HepG2 (cell line): ENCODE data around the gene CSTF3. TPM values are rescaled to one million over a fixed set of nuclear protein-coding genes. Genes with fewer than 3 reads are reported as not detected.

Source experiments
- ATAC-seq: fragments of 200-7000 bp; cut with Tn5 transposase; 3 replicates; pipeline ENCODE4 v1.9.1; 2020; ENCODE audit warnings: mild to moderate bottlenecking, moderate library complexity
- BruUV-seq: library from RNA; stranded (reverse); fragments of 400-500 nt; replicated peaks from 2 replicates; lab custom pipeline; 2021; lab: Mats Ljungman, UMichigan
- CTCF ChIA-PET: fragments of 300-600 bp; formaldehyde crosslinking; extraction: SDS; loops from one replicate; lab custom pipeline; 2021; ENCODE audit warnings: low total read pairs, inconsistent platforms, low intra/inter-chr PET ratio; lab: Yijun Ruan, JAX
- POLR2A ChIA-PET: fragments of 350-600 bp; sonication (Branson Sonifier 250); formaldehyde crosslinking; loops from one replicate; lab custom pipeline; 2020; ENCODE audit warnings: antibody characterized with exemption, inconsistent platforms; lab: Yijun Ruan, JAX
- DNase-seq: peaks from one replicate; pipeline ENCODE4 v3.0.0-alpha.2; 2015; ENCODE audit warnings: low spot score
- FAIRE-seq: peaks from 3 replicates; lab custom pipeline; 2011; peaks lifted over from hg19 to GRCh38; lab: Jason Lieb, UNC
- H2AFZ ChIP-seq: one replicate; pipeline ENCODE4 v1.6.1; 2011; ENCODE audit warnings: low read length, inconsistent platforms
- H3K27ac ChIP-seq: fragments of 300-600 bp; 3 replicates; pipeline ENCODE4 v1.8.0; 2011; ENCODE audit warnings: mixed run types, mild to moderate bottlenecking, mixed read lengths, low read length, inconsistent platforms; ENCODE audit not compliant: insufficient read depth; ENCODE audit errors: extremely low read length
- H3K27me3 ChIP-seq, 2 experiments: fragments of 200-600 bp in 1 of 2; 2 replicates in 1 of 2; 3 replicates in 1 of 2; pipeline versions ENCODE4 v1.6.0 to v1.8.0; 2011; ENCODE audit warnings: low read length in 2 of 2, mild to moderate bottlenecking in 2 of 2, moderate library complexity in 2 of 2, inconsistent platforms in 1 of 2; ENCODE audit not compliant: insufficient read depth in 2 of 2, control insufficient read depth in 1 of 2
- H3K36me3 ChIP-seq, 2 experiments: fragments of 200-600 bp in 1 of 2; replicated peaks in 1 of 2; 2 replicates in 1 of 2; 3 replicates in 1 of 2; pipeline versions ENCODE4 v1.5.1 to v1.8.0; 2011; ENCODE audit warnings: low read length in 2 of 2, inconsistent platforms in 1 of 2; ENCODE audit not compliant: insufficient read depth in 2 of 2, control insufficient read depth in 1 of 2
- H3K4me1 ChIP-seq: 2 replicates; pipeline ENCODE4 v1.5.1; 2012; ENCODE audit warnings: low read length, inconsistent platforms; ENCODE audit not compliant: insufficient read depth
- H3K4me2 ChIP-seq: 2 replicates; pipeline ENCODE4 v1.6.0; 2011; ENCODE audit warnings: low read depth, low read length, inconsistent platforms
- H3K4me3 ChIP-seq, 3 experiments: fragments of 200-600 bp in 1 of 3; sonication (generic), shearing (Covaris generic) in 1 of 3; replicated peaks in 1 of 3; 2 replicates each; pipeline ENCODE4 v1.5.1; 2011 to 2016; ENCODE audit warnings: low read length in 3 of 3, inconsistent platforms in 2 of 3, low read depth in 2 of 3, mild to moderate bottlenecking in 2 of 3, control low read depth in 1 of 3, mixed read lengths in 1 of 3; ENCODE audit not compliant: insufficient read depth in 1 of 3
- H3K79me2 ChIP-seq: one replicate; pipeline ENCODE4 v1.6.1; 2011; ENCODE audit warnings: low read length, inconsistent platforms; ENCODE audit not compliant: insufficient read depth
- H3K9ac ChIP-seq: 2 replicates; pipeline ENCODE4 v1.6.0; 2011; ENCODE audit warnings: mild to moderate bottlenecking, low read depth, low read length, inconsistent platforms; ENCODE audit not compliant: insufficient read depth
- H3K9me3 ChIP-seq: 2 replicates; pipeline ENCODE4 v1.5.1; 2012; ENCODE audit warnings: mild to moderate bottlenecking, low read length
- H4K20me1 ChIP-seq: 2 replicates; pipeline ENCODE4 v1.6.0; 2011; ENCODE audit warnings: inconsistent platforms, mild to moderate bottlenecking, low read length, moderate library complexity; ENCODE audit not compliant: insufficient read depth
- BORCS8-MEF2B ChIP-seq: sonication (generic); formaldehyde crosslinking; IDR thresholded peaks from 2 replicates; pipeline ENCODE4 v1.8.0; 2022; ENCODE audit warnings: mild to moderate bottlenecking, missing genetic modification reagents
- CBFB ChIP-seq: sonication (generic); formaldehyde crosslinking; IDR thresholded peaks from 2 replicates; pipeline ENCODE4 v1.4.0; 2020; ENCODE audit warnings: missing genetic modification reagents
- ETV5 ChIP-seq: IDR thresholded peaks from 2 replicates; pipeline ENCODE4 v1.6.1; 2018; ENCODE audit warnings: missing biosample characterization, missing genetic modification reagents, inconsistent platforms, borderline replicate concordance
- HDAC2 ChIP-seq: sonication (generic); formaldehyde crosslinking; IDR thresholded peaks from 2 replicates; pipeline ENCODE4 v1.4.0; 2020; ENCODE audit warnings: missing genetic modification reagents
- HNF4A ChIP-seq: sonication (generic); formaldehyde crosslinking; IDR thresholded peaks from 2 replicates; pipeline ENCODE4 v1.4.0; 2020; ENCODE audit warnings: missing genetic modification reagents
- HNF4G ChIP-seq, 2 experiments: sonication (generic) in 1 of 2; formaldehyde crosslinking in 1 of 2; IDR thresholded peaks; 2 replicates each; pipeline versions ENCODE4 v1.4.0 to v1.6.1; 2011 to 2020; ENCODE audit warnings: borderline replicate concordance in 2 of 2, low read depth in 2 of 2, mild to moderate bottlenecking in 2 of 2, low read length in 1 of 2, missing genetic modification reagents in 1 of 2, moderate library complexity in 1 of 2
- LRRFIP1 ChIP-seq: sonication (generic); formaldehyde crosslinking; conservative IDR thresholded peaks from 2 replicates; pipeline ENCODE4 v1.4.0; 2020; ENCODE audit warnings: missing genetic modification reagents
- MEIS1 ChIP-seq: sonication (generic); formaldehyde crosslinking; IDR thresholded peaks from 2 replicates; pipeline ENCODE4 v1.9.0; 2021; ENCODE audit warnings: mild to moderate bottlenecking, missing genetic modification reagents, moderate library complexity, borderline replicate concordance
- MIER2 ChIP-seq: IDR thresholded peaks from 2 replicates; pipeline ENCODE4 v1.6.1; 2016; ENCODE audit warnings: missing biosample characterization, missing genetic modification reagents
- MZF1 ChIP-seq: sonication (generic); formaldehyde crosslinking; IDR thresholded peaks from 2 replicates; pipeline ENCODE4 v1.8.1; 2023; ENCODE audit warnings: mild to moderate bottlenecking, missing genetic modification reagents, borderline replicate concordance
- NR1H2 ChIP-seq: sonication (generic); formaldehyde crosslinking; IDR thresholded peaks from 2 replicates; pipeline ENCODE4 v1.8.1; 2022; ENCODE audit warnings: low read depth, missing genetic modification reagents, borderline replicate concordance
- RXRB ChIP-seq: IDR thresholded peaks from 2 replicates; pipeline ENCODE4 v1.6.1; 2016; ENCODE audit warnings: borderline replicate concordance, missing genetic modification reagents, missing compliant biosample characterization
- SALL1 ChIP-seq: sonication (generic); formaldehyde crosslinking; IDR thresholded peaks from 2 replicates; pipeline ENCODE4 v1.8.0; 2022; ENCODE audit warnings: mild to moderate bottlenecking, missing genetic modification reagents
- SKI ChIP-seq: fragments of 450-650 bp; IDR thresholded peaks from one replicate; pipeline ENCODE4 v1.6.1; 2018; ENCODE audit warnings: mild to moderate bottlenecking; ENCODE audit not compliant: partially characterized antibody
- SP4 ChIP-seq: sonication (generic); formaldehyde crosslinking; IDR thresholded peaks from 2 replicates; pipeline ENCODE4 v1.8.1; 2023; ENCODE audit warnings: mild to moderate bottlenecking, missing genetic modification reagents
- TBX3 ChIP-seq: fragments of 450-650 bp; IDR thresholded peaks from 2 replicates; pipeline ENCODE4 v1.6.1; 2017; ENCODE audit warnings: antibody characterized with exemption, mild to moderate bottlenecking, inconsistent platforms, borderline replicate concordance
- ZFP36 ChIP-seq: fragments of 150-350 bp; IDR thresholded peaks from 2 replicates; pipeline ENCODE4 v1.6.1; 2018; ENCODE audit warnings: borderline replicate concordance, low read length, low read depth; ENCODE audit not compliant: partially characterized antibody
- ZKSCAN8 ChIP-seq: IDR thresholded peaks from 2 replicates; pipeline ENCODE4 v1.6.1; 2016; ENCODE audit warnings: borderline replicate concordance, missing genetic modification reagents, missing compliant biosample characterization
- ZNF451 ChIP-seq: sonication (generic); formaldehyde crosslinking; IDR thresholded peaks from 2 replicates; pipeline ENCODE4 v1.5.0; 2020; ENCODE audit warnings: mild to moderate bottlenecking, missing genetic modification reagents
- ZNF460 ChIP-seq: sonication (generic); formaldehyde crosslinking; IDR thresholded peaks from 2 replicates; pipeline ENCODE4 v1.5.1; 2020; ENCODE audit warnings: missing genetic modification reagents, mild to moderate bottlenecking, borderline replicate concordance
- ZNF652 ChIP-seq: IDR thresholded peaks from 2 replicates; pipeline ENCODE4 v1.6.1; 2016; ENCODE audit warnings: low read depth, borderline replicate concordance
- ZNF777 ChIP-seq: sonication (generic); formaldehyde crosslinking; IDR thresholded peaks from 2 replicates; pipeline ENCODE4 v1.4.0; 2020; ENCODE audit warnings: missing genetic modification reagents
- WGBS: methylation state at CpG from one replicate; pipeline ENCODE4 v1.1.6; 2017; ENCODE audit warnings: low lambda C conversion rate; 5-methylcytosine and 5-hydroxymethylcytosine counted together
- in situ Hi-C: cut with HindIII; loops from 2 replicates; pipeline ENCODE4 v1.10.0; 2017; ENCODE audit warnings: low pct_unique_long_range_greater_than_20kb; ENCODE audit not compliant: extremely low pct_ligation_motif_present
- intact Hi-C: fragments of 100-400 bp; cut with micrococcal nuclease; formaldehyde crosslinking; loops from one replicate; pipeline ENCODE4 v1.10.0; 2022; ENCODE audit not compliant: unreplicated experiment
- polyA plus RNA-seq, 8 experiments: library from polyadenylated mRNA; depleted of rRNA in 3 of 8; stranded (reverse) in 7 of 8; unstranded in 1 of 8; fragments of >200 nt; fragmentation: Illumina TruSeq in 4 of 8; extraction: Trizol in 4 of 8; gene quantifications; 2 replicates each; pipeline versions ENCODE4 v1.2.1 to v1.2.3, GENCODE V29; 2011 to 2016; ENCODE audit warnings: low read depth in 4 of 8, missing spikeins in 1 of 8, mixed read lengths in 1 of 8; ENCODE audit not compliant: insufficient read depth in 1 of 8
- total RNA-seq, 5 experiments: library from RNA; depleted of rRNA; stranded (reverse); fragments of >200 nt; fragmentation: Illumina TruSeq; extraction: Trizol; gene quantifications; 2 replicates each; pipeline ENCODE4 v1.2.3, GENCODE V29; 2016; ENCODE audit warnings: low read depth in 1 of 5
- TF ChIP-seq, protein P1 (sequence below): sonication (generic); formaldehyde crosslinking; IDR thresholded peaks from 2 replicates; pipeline ENCODE4 v1.5.1; 2020; ENCODE audit warnings: missing genetic modification reagents, mild to moderate bottlenecking, borderline replicate concordance

The CSTF3 gene
- total and polyA plus RNA-seq, 2 of the 13 experiments (the other 11 are each of a cell fraction or from before 2014, with no cell fraction given), result 21.5 to 43.6 TPM

DNA sequence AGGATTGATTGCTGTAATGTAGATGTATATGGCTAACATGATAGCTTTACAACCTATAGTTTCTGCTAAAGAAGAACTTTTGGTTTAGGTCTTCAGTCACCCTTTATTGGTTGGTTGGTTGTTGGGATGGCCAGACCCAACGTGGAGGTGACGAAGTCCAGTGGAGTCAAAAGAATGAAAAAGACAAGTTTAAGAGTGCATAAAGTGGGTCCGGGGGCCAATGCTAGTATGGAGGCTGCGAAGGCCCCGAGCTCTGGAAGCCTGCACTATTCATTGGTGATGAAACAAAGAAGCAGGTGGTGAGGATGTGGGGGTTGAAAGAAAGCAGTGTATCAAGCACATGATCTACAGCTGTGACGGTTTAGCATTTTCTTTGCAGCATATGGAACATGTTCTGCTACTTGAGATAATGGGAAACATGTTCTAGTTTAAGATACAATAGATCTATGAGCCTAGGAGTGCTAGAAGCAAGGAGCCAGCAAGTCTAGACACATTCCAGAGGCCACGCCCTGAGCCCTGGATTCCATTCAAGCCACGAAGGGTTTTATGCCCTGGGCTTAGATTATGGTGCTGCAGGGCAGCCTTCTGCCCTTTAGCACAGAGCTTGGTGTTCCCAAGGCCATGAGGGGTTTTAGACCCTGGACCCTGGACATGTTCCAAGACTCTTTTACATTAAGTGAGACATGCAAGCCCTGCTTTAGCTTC, 115.6 kb downstream of the CSTF3 start:
- peak; percentile 53 for DNase-seq
- peak; percentile 68 for ATAC-seq
- Histone ChIP-seq H3K36me3 (no peaks in the 10 kb centered on the region; a peak in 1 of 5 replicates), H3K4me1 (peaks cover 58% of the 10 kb centered on the region), H3K4me3 (no peak overlapping the region), H3K27ac (peak overlapping the region; percentile 17), H3K27me3 (no peaks in the 10 kb centered on the region), H2AFZ (no peak overlapping the region), H3K9me3 (no peaks in the 10 kb centered on the region), H4K20me1 (no peaks in the 10 kb centered on the region), H3K4me2 (no peak overlapping the region), H3K79me2 (no peaks in the 10 kb centered on the region), H3K9ac (no peak overlapping the region)
- FAIRE-seq, result no peak
- intact Hi-C loops (no loop called here), in situ Hi-C loops (no loop called here)
- WGBS, result 84% methylated on average over 8 of the region's 8 CpGs
- BruUV-seq, result no TSS peak
- ChIA-PET CTCF (no interaction called here), POLR2A (interaction anchor here (1.0 to 1.3 kb wide), 2 partner anchors 15 to 29 kb away, joined by 3 read pairs; partner anchors contain the start of gene DEPDC7)
- no peak for TF ChIP-seq ZKSCAN8
- TF ChIP-seq ZFP36, result no peak
- peak; percentile 30; the same call in 1 of the 2 replicates for TF ChIP-seq RXRB (CRISPR knock-in tag)
- TF ChIP-seq CBFB (CRISPR knock-in tag), result no peak
- TF ChIP-seq ZNF777 (CRISPR knock-in tag), result no peak
- TF ChIP-seq SALL1, result peak; percentile 49; the same call in 1 of the 2 replicates
- no peak for TF ChIP-seq MEIS1 (CRISPR knock-in tag)
- TF ChIP-seq NR1H2 (CRISPR knock-in tag), result no peak
- no peak for TF ChIP-seq SP4 (CRISPR knock-in tag)
- no peak for TF ChIP-seq ETV5
- TF ChIP-seq LRRFIP1 (CRISPR knock-in tag), result no peak
- TF ChIP-seq ZNF652 (CRISPR knock-in tag), result no peak
- TF ChIP-seq ZNF451 (CRISPR knock-in tag), result no peak
- TF ChIP-seq TBX3, result no peak
- TF ChIP-seq MZF1 (CRISPR knock-in tag), result no peak
- TF ChIP-seq MIER2 (CRISPR knock-in tag), result no peak
- TF ChIP-seq BORCS8-MEF2B (CRISPR knock-in tag), result no peak
- TF ChIP-seq HDAC2 (CRISPR knock-in tag), result peak; percentile 36; the same call in 1 of the 2 replicates
- TF ChIP-seq SKI, result peak; percentile 75
- TF ChIP-seq ZNF460 (CRISPR knock-in tag), result no peak
- 0 out of 2 replicates have a peak, but pooled peaks have one; percentile 22 for TF ChIP-seq HNF4G (IDR thresholded peaks at IDR 0.05; ENCODE audit: borderline replicate concordance, low read depth, low read length)
- no peak for TF ChIP-seq HNF4G (CRISPR knock-in tag; IDR thresholded peaks at IDR 0.05; ENCODE audit: borderline replicate concordance, low read depth)
- TF ChIP-seq, protein P1, sequence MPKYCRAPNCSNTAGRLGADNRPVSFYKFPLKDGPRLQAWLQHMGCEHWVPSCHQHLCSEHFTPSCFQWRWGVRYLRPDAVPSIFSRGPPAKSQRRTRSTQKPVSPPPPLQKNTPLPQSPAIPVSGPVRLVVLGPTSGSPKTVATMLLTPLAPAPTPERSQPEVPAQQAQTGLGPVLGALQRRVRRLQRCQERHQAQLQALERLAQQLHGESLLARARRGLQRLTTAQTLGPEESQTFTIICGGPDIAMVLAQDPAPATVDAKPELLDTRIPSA (CRISPR knock-in tag), result no peak
- TF ChIP-seq HNF4A, result peak; percentile 81
